H1 (cell line): ENCODE data around the gene RIN1. TPM values are rescaled to one million over a fixed set of nuclear protein-coding genes. Genes with fewer than 3 reads are reported as not detected.
A peak's percentile ranks its signal among the peaks of the same experiment; 100 is the strongest.

Experiments
- TCF12 ChIP-seq: IDR thresholded peaks from 2 replicates; pipeline ENCODE4 v1.6.1; 2011; ENCODE audit warnings: low read depth, mild to moderate bottlenecking, low read length
- polyA plus RNA-seq, 7 experiments: library from polyadenylated mRNA; depleted of rRNA in 3 of 7; stranded (reverse) in 5 of 7; unstranded in 2 of 7; fragments of >200 nt in 5 of 7; fragments of 200-250 nt in 2 of 7; gene quantifications; 1 replicate in 5 of 7; 2 replicates in 1 of 7; 4 replicates in 1 of 7; pipeline versions ENCODE4 v1.2.1 to v1.2.3, GENCODE V29; 2011 to 2013; ENCODE audit warnings: missing spikeins in 2 of 7, mixed read lengths in 2 of 7
- small RNA-seq: library from polyadenylated mRNA; stranded (forward); fragments of <200 nt; extraction: miRNeasy Mini kit (QIAGEN cat#:217004); gene quantifications from one replicate; pipeline ENCODE3, GENCODE V24; 2013; ENCODE audit not compliant: insufficient read depth
- total RNA-seq: library from RNA; stranded (reverse); fragmentation: NEBNext Ultra II Directional; extraction: Animal tissue kit (Norgen Biotek cat#: 25700); gene quantifications from 2 replicates; pipeline ENCODE4 v1.2.1, GENCODE V29; 2021

The RIN1 gene
- total and polyA plus RNA-seq, 2 of the 8 experiments (the other 6 are each of a cell fraction or from before 2014, with no cell fraction given) = 2.5 to 5.4 TPM

GRCh38 chr11:66282468-66283455 lies 53.5 kb downstream of the RIN1 start (continued):
- TF ChIP-seq TCF12 = 0 out of 2 replicates have a peak, but pooled peaks have one; percentile 23
- TF ChIP-seq, all 59 proteins: peak for 16

Small RNA genes lying within 50 kb of the gene (small RNA-seq; reads per million reads assigned to genes)
- gene RF00017 = not detected

Other genes with a start within 250 kb of the RIN1 start
- gene KLC2, start 78.7 kb downstream of the RIN1 start, total RNA-seq = 41.8 and 42.5 TPM in 2 replicates
- 17.3 and 28.6 TPM in 2 replicates for gene KLC2, start 78.7 kb downstream of the RIN1 start, polyA plus RNA-seq (2011; rRNA removed)
- gene RAB1B, start 67.8 kb downstream of the RIN1 start, total RNA-seq = 100 and 106 TPM in 2 replicates
- gene RAB1B, start 67.8 kb downstream of the RIN1 start, polyA plus RNA-seq (2011; rRNA removed) = 217 and 306 TPM in 2 replicates
- 15.8 and 17.0 TPM in 2 replicates for gene CNIH2, start 58.3 kb downstream of the RIN1 start, total RNA-seq
- 11.6 and 12.5 TPM in 2 replicates for gene CNIH2, start 58.3 kb downstream of the RIN1 start, polyA plus RNA-seq (2011; rRNA removed)
- 70.1 and 75.9 TPM in 2 replicates for gene YIF1A, start 47.3 kb downstream of the RIN1 start, total RNA-seq
- gene YIF1A, start 47.3 kb downstream of the RIN1 start, polyA plus RNA-seq (2011; rRNA removed) = 178 and 248 TPM in 2 replicates
- gene TMEM151A, start 44.5 kb downstream of the RIN1 start, total RNA-seq = 2.4 and 3.2 TPM in 2 replicates
- gene TMEM151A, start 44.5 kb downstream of the RIN1 start, polyA plus RNA-seq (2011; rRNA removed) = 3.2 and 4.5 TPM in 2 replicates
- 3.7 and 3.9 TPM in 2 replicates for gene CD248, start 19.4 kb downstream of the RIN1 start, total RNA-seq
- gene CD248, start 19.4 kb downstream of the RIN1 start, polyA plus RNA-seq (2011; rRNA removed) = 2.7 and 4.6 TPM in 2 replicates
- gene BRMS1, start 8.7 kb upstream of the RIN1 start, total RNA-seq = 44.8 and 46.1 TPM in 2 replicates
- gene BRMS1, start 8.7 kb upstream of the RIN1 start, polyA plus RNA-seq (2011; rRNA removed) = 39.2 and 46.5 TPM in 2 replicates
- gene B4GAT1, start 11.2 kb upstream of the RIN1 start, total RNA-seq = 27.1 and 27.8 TPM in 2 replicates
- 22.2 and 32.8 TPM in 2 replicates for gene B4GAT1, start 11.2 kb upstream of the RIN1 start, polyA plus RNA-seq (2011; rRNA removed)
- 29.3 and 32.4 TPM in 2 replicates for gene SLC29A2, start 35.3 kb upstream of the RIN1 start, total RNA-seq
- gene SLC29A2, start 35.3 kb upstream of the RIN1 start, polyA plus RNA-seq (2011; rRNA removed) = 31.6 and 42.0 TPM in 2 replicates
- 0.88 and 0.99 TPM in 2 replicates for gene NPAS4, start 84.6 kb upstream of the RIN1 start, total RNA-seq
- 0.73 and 0.77 TPM in 2 replicates for gene NPAS4, start 84.6 kb upstream of the RIN1 start, polyA plus RNA-seq (2011; rRNA removed)
- gene MRPL11, start 102.4 kb upstream of the RIN1 start, total RNA-seq = 141 and 152 TPM in 2 replicates
- 105 and 106 TPM in 2 replicates for gene MRPL11, start 102.4 kb upstream of the RIN1 start, polyA plus RNA-seq (2011; rRNA removed)
- 7.6 TPM in 2 replicates for gene PELI3, start 130.5 kb upstream of the RIN1 start, total RNA-seq
- 5.2 and 7.6 TPM in 2 replicates for gene PELI3, start 130.5 kb upstream of the RIN1 start, polyA plus RNA-seq (2011; rRNA removed)
- 82.7 and 86.4 TPM in 2 replicates for gene DPP3, start 144.0 kb upstream of the RIN1 start, total RNA-seq
- gene DPP3, start 144.0 kb upstream of the RIN1 start, polyA plus RNA-seq (2011; rRNA removed) = 75.1 and 90.6 TPM in 2 replicates
- gene BBS1, start 174.2 kb upstream of the RIN1 start, total RNA-seq = 19.1 and 22.1 TPM in 2 replicates
- gene BBS1, start 174.2 kb upstream of the RIN1 start, polyA plus RNA-seq (2011; rRNA removed) = 19.5 and 33.7 TPM in 2 replicates
- gene ZDHHC24, start 209.6 kb upstream of the RIN1 start, total RNA-seq = 7.0 and 8.4 TPM in 2 replicates
- gene ZDHHC24, start 209.6 kb upstream of the RIN1 start, polyA plus RNA-seq (2011; rRNA removed) = 9.7 and 15.6 TPM in 2 replicates
- gene ACTN3, start 210.5 kb upstream of the RIN1 start, total RNA-seq = 28.2 and 30.8 TPM in 2 replicates
- 36.7 and 46.2 TPM in 2 replicates for gene ACTN3, start 210.5 kb upstream of the RIN1 start, polyA plus RNA-seq (2011; rRNA removed)
- 0.36 and 0.58 TPM in 2 replicates for gene CTSF, start 232.2 kb upstream of the RIN1 start, total RNA-seq
- 2.3 and 2.6 TPM in 2 replicates for gene CTSF, start 232.2 kb upstream of the RIN1 start, polyA plus RNA-seq (2011; rRNA removed)